SK-N-SH treated with all-trans-retinoic acid at 6 μM for 48 hours (cell line): ENCODE results near the gene ORC2.

Source experiments
- ARNTL ChIP-seq: fragments of 450-650 bp; formaldehyde crosslinking; IDR thresholded peaks from 2 replicates; pipeline ENCODE4 v1.5.0; 2020; ENCODE audit warnings: low read depth, mild to moderate bottlenecking, moderate library complexity, borderline replicate concordance
- CSDC2 ChIP-seq: fragments of 250-450 bp; sonication (Bioruptor Pico); IDR thresholded peaks from 2 replicates; pipeline ENCODE4 v1.5.0; 2020; ENCODE audit warnings: mild to moderate bottlenecking, moderate library complexity
- CSRNP3 ChIP-seq: fragments of 250-450 bp; sonication (Bioruptor Pico); IDR thresholded peaks from 2 replicates; pipeline ENCODE4 v1.5.1; 2021; ENCODE audit warnings: mild to moderate bottlenecking, moderate library complexity
- ESRRG ChIP-seq: fragments of 250-450 bp; sonication (Bioruptor Pico); IDR thresholded peaks from 2 replicates; pipeline ENCODE4 v1.6.1; 2021; ENCODE audit warnings: mild to moderate bottlenecking
- GLIS3 ChIP-seq: fragments of 250-450 bp; sonication (Bioruptor Pico); IDR thresholded peaks from 2 replicates; pipeline ENCODE4 v1.5.0; 2020; ENCODE audit warnings: mild to moderate bottlenecking, moderate library complexity
- PATZ1 ChIP-seq: fragments of 250-450 bp; sonication (Bioruptor Pico); IDR thresholded peaks from 2 replicates; pipeline ENCODE4 v1.8.0; 2020; ENCODE audit warnings: mild to moderate bottlenecking, moderate library complexity, borderline replicate concordance
- PPARA ChIP-seq: fragments of 250-450 bp; sonication (Bioruptor Pico); IDR thresholded peaks from 2 replicates; pipeline ENCODE4 v1.5.0; 2020; ENCODE audit warnings: mild to moderate bottlenecking, borderline replicate concordance
- RARB ChIP-seq: fragments of 250-450 bp; sonication (Bioruptor Pico); IDR thresholded peaks from 2 replicates; pipeline ENCODE4 v1.8.0; 2021; ENCODE audit warnings: mild to moderate bottlenecking, moderate library complexity
- SNAI2 ChIP-seq: fragments of 250-450 bp; sonication (Bioruptor Pico); IDR thresholded peaks from 2 replicates; pipeline ENCODE4 v1.5.0; 2020; ENCODE audit warnings: mild to moderate bottlenecking, moderate library complexity
- ZFP3 ChIP-seq: fragments of 250-450 bp; sonication (Bioruptor Pico); IDR thresholded peaks from 2 replicates; pipeline ENCODE4 v1.5.0; 2020; ENCODE audit warnings: mild to moderate bottlenecking, moderate library complexity
- ZFP30 ChIP-seq: fragments of 450-650 bp; formaldehyde crosslinking; IDR thresholded peaks from 2 replicates; pipeline ENCODE4 v1.5.0; 2022; ENCODE audit warnings: mild to moderate bottlenecking, moderate library complexity
- ZNF565 ChIP-seq: fragments of 450-650 bp; formaldehyde crosslinking; conservative IDR thresholded peaks from 2 replicates; pipeline ENCODE4 v1.5.0; 2020; ENCODE audit warnings: low read depth, mild to moderate bottlenecking, moderate library complexity
- ZNF8 ChIP-seq: fragments of 450-650 bp; formaldehyde crosslinking; IDR thresholded peaks from 2 replicates; pipeline ENCODE4 v1.5.0; 2020; ENCODE audit warnings: mild to moderate bottlenecking, moderate library complexity
- TF ChIP-seq, protein P1 (sequence below): fragments of 250-450 bp; sonication (Bioruptor Pico); IDR thresholded peaks from 2 replicates; pipeline ENCODE4 v1.5.1; 2020; ENCODE audit warnings: low read depth, mild to moderate bottlenecking, moderate library complexity

- TF ChIP-seq ZNF8 (CRISPR knock-in tag) (no peak), CSRNP3 (CRISPR knock-in tag) (no peak), ARNTL (no peak), CSDC2 (CRISPR knock-in tag) (no peak), PATZ1 (CRISPR knock-in tag) (no peak), ZFP3 (no peak), GLIS3 (CRISPR knock-in tag) (no peak), ZNF565 (CRISPR knock-in tag) (no peak), ZFP30 (CRISPR knock-in tag) (no peak), ESRRG (CRISPR knock-in tag) (no peak), SNAI2 (no peak), RARB (CRISPR knock-in tag) (no peak), PPARA (CRISPR knock-in tag) (no peak)
- TF ChIP-seq, protein P1, sequence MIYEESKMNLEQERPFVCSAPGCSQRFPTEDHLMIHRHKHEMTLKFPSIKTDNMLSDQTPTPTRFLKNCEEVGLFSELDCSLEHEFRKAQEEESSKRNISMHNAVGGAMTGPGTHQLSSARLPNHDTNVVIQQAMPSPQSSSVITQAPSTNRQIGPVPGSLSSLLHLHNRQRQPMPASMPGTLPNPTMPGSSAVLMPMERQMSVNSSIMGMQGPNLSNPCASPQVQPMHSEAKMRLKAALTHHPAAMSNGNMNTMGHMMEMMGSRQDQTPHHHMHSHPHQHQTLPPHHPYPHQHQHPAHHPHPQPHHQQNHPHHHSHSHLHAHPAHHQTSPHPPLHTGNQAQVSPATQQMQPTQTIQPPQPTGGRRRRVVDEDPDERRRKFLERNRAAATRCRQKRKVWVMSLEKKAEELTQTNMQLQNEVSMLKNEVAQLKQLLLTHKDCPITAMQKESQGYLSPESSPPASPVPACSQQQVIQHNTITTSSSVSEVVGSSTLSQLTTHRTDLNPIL (CRISPR knock-in tag), result no peak
Observed at GRCh38 chr2:200862532-200863000, 100.9 kb downstream of the ORC2 start.
